Measurements from ENCODE around the gene NCOA5.
A peak's percentile ranks its signal among the peaks of the same experiment; 100 is the strongest.

NCOA5 gene
- total RNA-seq, result 11.4 to 28.4 (median 22.9) reads per million in 4 donors

GRCh38 chr20:46089417-46090388, at the start of gene NCOA5:
NCOA5 (minus strand) TSS chr20:46089962; CDS start chr20:46079424, 10,538 bp downstream.
- DNase-seq, result peak; percentile 85 to 96 (median 90)

- DNase-seq, result no peak
Observed at GRCh38 chr20:46139266-46139889, 49.6 kb upstream of the NCOA5 start.

GRCh38 chr20:46137816-46138215, 48.1 kb upstream of the NCOA5 start:
- DNase-seq, result no peak

DNA sequence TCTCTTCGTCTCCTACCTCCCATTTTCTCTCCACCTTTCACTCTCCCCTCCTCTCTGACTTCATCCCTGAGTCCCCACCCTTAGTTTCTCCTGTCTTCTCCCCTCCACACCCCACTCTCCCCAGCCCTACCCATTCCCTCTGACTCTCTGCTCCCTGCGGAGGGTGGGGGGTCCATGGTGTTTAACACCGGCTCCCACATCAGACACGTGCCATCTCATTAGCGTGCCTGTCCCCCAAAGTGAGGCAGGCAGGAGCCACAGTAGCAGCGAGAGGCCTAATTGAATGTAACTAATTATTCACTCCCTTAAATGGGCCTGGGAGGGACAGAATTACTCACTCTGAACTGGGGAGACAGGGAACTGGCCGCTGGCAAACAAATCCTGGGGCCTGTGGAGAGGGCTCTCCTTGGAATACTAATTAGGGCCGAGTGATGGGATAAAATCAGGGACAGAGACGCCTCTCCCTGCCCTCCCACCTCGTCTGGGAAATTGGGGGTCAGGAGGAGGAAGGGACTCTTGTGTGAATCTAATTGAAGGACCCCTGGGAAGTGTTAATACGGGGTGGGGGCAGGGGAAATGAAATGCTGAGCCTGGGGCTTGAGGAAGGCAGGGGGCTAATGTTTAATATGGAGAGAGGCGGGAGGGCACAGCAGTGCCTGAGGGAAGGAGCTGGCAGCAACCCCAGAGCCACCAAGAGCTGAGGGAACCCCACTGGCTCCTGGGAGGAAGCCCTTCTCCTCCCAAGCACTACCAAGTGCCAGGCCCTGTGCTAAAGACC, 46.3 kb upstream of the NCOA5 start:
- DNase-seq, result no peak

DNA sequence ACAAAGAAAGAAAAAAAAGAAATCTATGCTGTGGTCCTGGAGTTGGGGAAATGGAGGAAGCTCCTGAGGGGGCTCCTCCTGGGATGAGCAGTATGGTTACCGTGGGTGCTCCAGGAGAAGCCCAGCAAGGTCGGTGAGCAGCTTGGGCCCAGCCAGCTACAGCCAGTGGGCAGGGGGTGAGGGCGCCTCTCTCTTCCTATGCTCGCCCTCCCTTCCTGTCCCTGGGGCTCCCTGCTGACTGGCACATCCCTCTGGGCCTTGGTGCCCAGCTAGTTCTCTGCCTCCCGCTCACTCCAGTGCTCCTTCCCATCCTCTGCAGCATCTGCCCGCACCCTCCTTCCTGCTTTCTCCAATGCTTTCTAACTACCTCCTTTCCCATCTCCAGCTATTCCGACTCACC, 45.0 kb upstream of the NCOA5 start:
- no peak for DNase-seq

DNA sequence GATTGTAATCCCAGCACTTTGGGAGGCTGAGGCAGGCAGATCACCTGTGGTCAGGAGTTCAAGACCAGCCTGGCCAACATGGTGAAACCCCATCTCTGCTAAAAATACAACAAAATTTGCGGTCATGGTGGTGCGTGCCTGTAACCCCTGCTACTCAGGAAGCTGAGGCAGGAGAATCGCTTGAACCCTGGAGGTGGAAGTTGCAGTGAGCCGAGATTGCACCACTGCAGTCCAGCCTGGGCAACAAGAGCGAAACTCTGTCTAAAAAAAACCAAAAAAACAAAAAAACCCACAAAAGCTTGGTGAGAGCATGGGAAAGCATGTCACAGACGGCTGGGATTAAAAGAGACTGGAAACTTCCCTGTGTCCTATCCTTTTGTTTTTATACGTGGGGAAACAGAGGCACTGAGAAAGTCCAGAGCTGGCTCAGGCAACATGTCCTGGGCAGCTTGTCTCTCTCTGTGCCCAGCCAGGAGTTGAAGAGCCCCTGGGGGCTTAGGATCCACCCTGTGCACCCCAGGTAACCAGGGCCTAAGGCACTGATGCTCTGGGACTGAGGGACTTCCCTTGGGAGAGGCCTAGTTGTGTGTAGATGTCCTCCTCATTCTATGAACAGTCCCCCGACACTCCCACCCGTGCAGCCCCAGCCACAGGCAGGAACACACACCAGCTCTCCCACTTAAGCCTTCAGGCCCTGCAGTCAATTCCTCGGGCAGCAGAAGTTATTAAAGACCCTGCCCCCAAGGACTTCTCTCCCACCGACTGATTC, 44.3 kb upstream of the NCOA5 start:
- no peak for DNase-seq

GRCh38 chr20:46132705-46133120, 43.0 kb upstream of the NCOA5 start:
- peak in 4 of 5 donors; percentile 33 to 49 (median 47) for DNase-seq

GRCh38 chr20:46131396-46131795, 41.6 kb upstream of the NCOA5 start:
- DNase-seq, result no peak

DNA sequence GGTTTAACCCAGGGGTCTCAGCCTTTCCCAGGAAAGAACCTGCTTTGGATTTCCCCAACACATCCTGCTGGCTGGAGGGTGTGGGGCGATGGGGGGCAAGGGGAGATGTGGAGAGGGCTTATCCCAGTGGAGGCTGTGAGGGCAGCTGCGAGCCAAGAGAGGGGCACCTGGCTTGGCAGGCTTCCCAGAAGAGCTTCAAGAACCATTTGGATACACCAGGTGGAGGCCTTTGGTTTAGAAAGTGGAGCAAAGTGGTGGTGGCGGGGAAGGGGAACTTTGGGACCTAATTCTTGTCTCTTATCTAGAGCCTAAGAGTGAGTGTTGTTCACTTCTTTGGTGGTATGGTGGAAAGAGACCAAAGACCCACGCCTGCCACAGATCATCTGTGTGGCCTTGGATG, 40.8 kb upstream of the NCOA5 start:
- no peak for DNase-seq

DNA sequence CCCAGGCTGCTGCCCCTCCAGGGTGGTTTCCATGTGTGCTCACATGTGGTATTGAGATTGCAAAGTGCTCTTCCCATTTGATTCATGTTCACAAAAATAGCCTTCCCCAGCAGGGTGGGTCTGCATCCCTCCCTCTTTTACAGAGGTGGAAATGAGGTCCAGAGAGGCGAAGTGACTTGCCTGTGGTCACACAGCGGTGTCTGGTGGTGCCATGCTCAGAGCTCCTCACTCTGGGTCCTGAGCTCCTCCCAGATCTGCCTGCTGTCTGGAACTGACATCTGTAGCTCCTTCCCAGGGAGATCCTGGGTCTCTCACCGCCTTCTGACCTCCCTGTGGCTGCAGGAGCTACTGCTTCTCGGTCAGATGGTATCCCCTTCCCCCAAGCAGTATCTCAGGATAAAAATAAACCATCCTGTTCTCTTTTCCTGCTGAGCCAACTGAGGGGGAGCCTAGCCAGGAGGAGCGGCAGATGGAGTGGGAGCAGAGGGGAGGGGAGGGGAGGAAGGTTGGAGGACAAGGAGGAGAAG, 40.3 kb upstream of the NCOA5 start:
- DNase-seq, result no peak

GRCh38 chr20:46128310-46129151, 38.8 kb upstream of the NCOA5 start:
- no peak for DNase-seq

- DNase-seq, result no peak
Observed at GRCh38 chr20:46127396-46128010, 37.7 kb upstream of the NCOA5 start.

- no peak for DNase-seq
Observed at GRCh38 chr20:46126440-46127056, 36.8 kb upstream of the NCOA5 start.

DNA sequence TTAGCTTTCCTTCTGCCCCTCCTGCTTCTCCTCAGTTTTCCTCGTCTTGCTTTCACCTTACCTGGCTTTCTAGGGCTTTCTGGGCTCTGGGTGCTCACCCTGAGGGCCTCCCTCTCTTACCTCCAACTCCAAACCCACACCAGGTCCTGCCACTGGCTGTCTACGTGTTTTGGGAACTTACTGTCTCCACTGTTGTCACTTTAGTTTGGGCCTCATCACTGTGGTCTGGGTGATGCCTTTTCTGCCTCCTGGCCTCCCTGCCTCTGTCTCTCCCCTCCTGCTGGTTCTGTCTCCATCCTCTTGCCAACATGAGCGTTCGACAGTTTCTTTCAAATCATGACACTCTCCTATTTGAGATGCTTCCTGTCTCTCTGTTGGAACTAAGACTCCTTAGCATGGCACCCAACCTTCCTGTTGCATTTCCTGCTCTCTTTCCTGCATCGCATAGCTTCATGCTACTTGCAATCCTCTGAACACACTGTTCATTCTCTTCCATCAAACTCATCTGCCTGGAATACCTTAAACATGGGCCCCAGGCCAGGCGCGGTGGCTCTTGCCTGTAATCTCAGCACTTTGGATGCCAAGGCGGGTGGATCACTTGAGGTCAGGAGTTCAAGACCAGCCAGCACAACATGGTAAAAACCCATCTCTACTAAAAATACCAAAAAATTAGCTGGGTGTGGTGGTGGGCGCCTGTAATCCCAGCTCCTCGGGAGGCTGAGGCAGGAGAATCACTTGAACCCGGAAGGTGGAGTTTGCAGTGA, 33.9 kb upstream of the NCOA5 start:
- DNase-seq, result no peak

GRCh38 chr20:46122516-46123481, 33.0 kb upstream of the NCOA5 start:
- no peak for DNase-seq

- DNase-seq, result no peak
Observed at GRCh38 chr20:46122071-46122470, 32.3 kb upstream of the NCOA5 start.

- DNase-seq, result no peak
Observed at GRCh38 chr20:46121184-46121930, 31.6 kb upstream of the NCOA5 start.
